ENCODE results near the gene AFG3L2. TPM values are rescaled to one million over a fixed set of nuclear protein-coding genes. Genes with fewer than 3 reads are reported as not detected.

The AFG3L2 gene
- total and polyA plus RNA-seq, 9 of the 15 experiments (the other 6 are each of a cell fraction or from before 2014, with no cell fraction given), result 24.1 to 109 (median 84.0) TPM

GRCh38 chr18:12324991-12325725 lies 51.9 kb downstream of the AFG3L2 start:
- ATAC-seq, result no peak
- TF ChIP-seq ZBTB33 (CRISPR knock-in tag; IDR thresholded peaks at IDR 0.05) (peak; percentile 87), RBFOX2 (IDR thresholded peaks at IDR 0.05; ENCODE audit: low read depth, low read length) (peak; percentile 46; the same call in 1 of the 2 replicates), TEAD4 (IDR thresholded peaks at IDR 0.05; ENCODE audit: low read length) (no peak), TEAD4 (CRISPR knock-in tag; IDR thresholded peaks at IDR 0.05; ENCODE audit: borderline replicate concordance) (no peak), CBFA2T2 (conservative IDR thresholded peaks at IDR 0.05) (no peak), TFAP4 (CRISPR knock-in tag; IDR thresholded peaks at IDR 0.05; ENCODE audit: borderline replicate concordance) (no peak), POLR2G (IDR thresholded peaks at IDR 0.05; ENCODE audit: low read depth, low read length) (peak; percentile 59; the same call in 1 of the 2 replicates), ZNF324 (CRISPR knock-in tag; IDR thresholded peaks at IDR 0.05) (no peak), ZNF780A (CRISPR knock-in tag; IDR thresholded peaks at IDR 0.05) (no peak), SNAPC5 (CRISPR knock-in tag; IDR thresholded peaks at IDR 0.05) (no peak), MTA1 (IDR thresholded peaks at IDR 0.05; ENCODE audit: borderline replicate concordance) (no peak), MYNN (IDR thresholded peaks at IDR 0.05) (0 out of 2 replicates have a peak, but pooled peaks have one; percentile 7), MYNN (CRISPR knock-in tag; IDR thresholded peaks at IDR 0.05) (no peak), YY1 (IDR thresholded peaks at IDR 0.05; ENCODE audit: borderline replicate concordance in 1 of 3, control insufficient read depth in 1 of 3, extremely low read depth in 1 of 3, insufficient read depth in 3 of 3, insufficient read length in 1 of 3, insufficient replicate concordance in 2 of 3, low read depth in 1 of 3, low read length in 2 of 3) (peak in 1 of 3 experiments; percentile 23)
- H3K9me1 ChIP-seq (ENCODE audit: control insufficient read depth, insufficient read depth, low read length), result no peaks in the 10 kb centered on the region
- H3K9ac ChIP-seq (ENCODE audit: insufficient read depth in 1 of 2, low read depth in 2 of 2, low read length in 2 of 2), result no peak overlapping the region
- peaks cover 12% of the 10 kb centered on the region; the same call in 2 of the 3 replicates for H3K79me2 ChIP-seq (ENCODE audit: control insufficient read depth, insufficient read depth, low read length)
- WGBS (ENCODE audit: insufficient coverage, low coverage, missing lambda C conversion rate), result 97% methylated on average over 37 of the region's 58 CpGs
- POLR2A ChIA-PET, result interaction anchor here (0.6 to 4.1 kb wide), 4 partner anchors 9 to 1242 kb away, joined by 3 to 22 read pairs (median 7); no protein-coding TSS in a partner anchor
- no peaks in the 10 kb centered on the region for H3K9me3 ChIP-seq (replicated peaks; ENCODE audit: control insufficient read depth, insufficient read depth, low read depth, low read length)
- H2AFZ ChIP-seq (ENCODE audit: low read depth, low read length), result no peak overlapping the region
- no peak overlapping the region for H3K4me2 ChIP-seq (ENCODE audit: insufficient read depth, low read length)
- intact Hi-C loops (cut with micrococcal nuclease), result loop anchor here (5.0 kb wide), 1 partner anchor 43 kb away; no protein-coding TSS in a partner anchor
- CTCF ChIA-PET (ENCODE audit: low intra/inter-chr PET ratio), result interaction anchor here (0.5 kb wide), 1 partner anchor 834 kb away, joined by 4 read pairs; no protein-coding TSS in a partner anchor
- H3K36me3 ChIP-seq (ENCODE audit: control insufficient read depth, insufficient read depth, low read length), result peaks cover 84% of the 10 kb centered on the region
- H3K27me3 ChIP-seq (ENCODE audit: control insufficient read depth in 2 of 2, insufficient read depth in 2 of 2, low read length in 2 of 2), result no peaks in the 10 kb centered on the region
- no peak overlapping the region for H3K27ac ChIP-seq (ENCODE audit: extremely low read depth, low read depth, low read length)
- no peak overlapping the region for H3K4me3 ChIP-seq
- no peaks in the 10 kb centered on the region for H4K20me1 ChIP-seq (replicated peaks; ENCODE audit: control insufficient read depth, insufficient read depth, low read length)
- no peak for FAIRE-seq
- BruUV-seq (replicated peaks), result no TSS peak
- peaks cover 0 to 7% of the 10 kb centered on the region in 2 experiments; a peak in 3 of 5 replicates for H3K4me1 ChIP-seq (replicated peaks in 1 of 2; ENCODE audit: control insufficient read depth in 2 of 2, insufficient read depth in 2 of 2, low read length in 2 of 2)
- no peak for DNase-seq (ENCODE audit: extremely low read depth in 1 of 4, low spot score in 3 of 4)
- in situ Hi-C loops (cut with MboI), result no loop called here
